AG04449 (cell line): ENCODE data around the gene APBA2.
A peak's percentile ranks its signal among the peaks of the same experiment; 100 is the strongest.

Experiments
- CTCF ChIA-PET: fragments of 350-600 bp; formaldehyde crosslinking; extraction: SDS; loops from one replicate; lab custom pipeline; 2021; ENCODE audit warnings: antibody characterized with exemption; lab: Yijun Ruan, JAX
- POLR2A ChIA-PET: fragments of 400-600, 350-600 bp; formaldehyde crosslinking; extraction: SDS; loops from one replicate; lab custom pipeline; 2020; ENCODE audit warnings: antibody characterized with exemption, inconsistent platforms; lab: Yijun Ruan, JAX
- DNase-seq: peaks from one replicate; pipeline ENCODE4 v3.0.0-alpha.2; 2010; ENCODE audit warnings: low read depth, low spot score
- H3K4me3 ChIP-seq: 2 replicates; pipeline ENCODE4 v1.5.1; 2011; ENCODE audit warnings: low read depth, mild to moderate bottlenecking, control low read depth, low read length
- TF ChIP-seq, protein P1 (sequence below): IDR thresholded peaks from one replicate; pipeline ENCODE4 v1.5.1; 2011; ENCODE audit warnings: mild to moderate bottlenecking, moderate library complexity, low read length, control low read depth, inconsistent platforms; ENCODE audit not compliant: insufficient read depth; ENCODE audit errors: missing control alignments

The APBA2 gene

DNA sequence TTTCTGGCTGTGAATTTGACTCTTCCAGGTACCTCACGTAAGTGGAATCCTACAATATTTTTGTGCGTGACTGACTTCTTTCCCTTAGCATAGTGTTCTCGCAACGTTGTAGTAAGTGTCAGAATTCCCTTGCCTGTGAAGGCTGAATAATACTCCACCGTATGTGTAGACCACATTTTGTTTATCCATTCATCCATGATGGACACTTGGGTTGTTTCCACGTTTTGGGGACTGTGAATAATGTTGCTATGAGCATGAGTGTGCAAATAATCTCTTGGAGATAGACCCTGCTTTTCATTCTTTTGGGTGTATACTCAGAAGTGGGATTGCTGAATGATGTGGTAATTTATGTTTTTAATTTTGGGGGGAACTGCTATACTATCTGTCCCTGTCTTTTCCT is 82.2 kb downstream of the APBA2 start:
- ChIA-PET CTCF (interaction anchor here (0.7 to 1.1 kb wide), 2 partner anchors 98 to 135 kb away, joined by 3 read pairs; no protein-coding TSS in a partner anchor), POLR2A (no interaction called here)
- no peak overlapping the region for H3K4me3 ChIP-seq
- TF ChIP-seq, protein P1, sequence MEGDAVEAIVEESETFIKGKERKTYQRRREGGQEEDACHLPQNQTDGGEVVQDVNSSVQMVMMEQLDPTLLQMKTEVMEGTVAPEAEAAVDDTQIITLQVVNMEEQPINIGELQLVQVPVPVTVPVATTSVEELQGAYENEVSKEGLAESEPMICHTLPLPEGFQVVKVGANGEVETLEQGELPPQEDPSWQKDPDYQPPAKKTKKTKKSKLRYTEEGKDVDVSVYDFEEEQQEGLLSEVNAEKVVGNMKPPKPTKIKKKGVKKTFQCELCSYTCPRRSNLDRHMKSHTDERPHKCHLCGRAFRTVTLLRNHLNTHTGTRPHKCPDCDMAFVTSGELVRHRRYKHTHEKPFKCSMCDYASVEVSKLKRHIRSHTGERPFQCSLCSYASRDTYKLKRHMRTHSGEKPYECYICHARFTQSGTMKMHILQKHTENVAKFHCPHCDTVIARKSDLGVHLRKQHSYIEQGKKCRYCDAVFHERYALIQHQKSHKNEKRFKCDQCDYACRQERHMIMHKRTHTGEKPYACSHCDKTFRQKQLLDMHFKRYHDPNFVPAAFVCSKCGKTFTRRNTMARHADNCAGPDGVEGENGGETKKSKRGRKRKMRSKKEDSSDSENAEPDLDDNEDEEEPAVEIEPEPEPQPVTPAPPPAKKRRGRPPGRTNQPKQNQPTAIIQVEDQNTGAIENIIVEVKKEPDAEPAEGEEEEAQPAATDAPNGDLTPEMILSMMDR: no peak
- DNase-seq: no peak

DNA sequence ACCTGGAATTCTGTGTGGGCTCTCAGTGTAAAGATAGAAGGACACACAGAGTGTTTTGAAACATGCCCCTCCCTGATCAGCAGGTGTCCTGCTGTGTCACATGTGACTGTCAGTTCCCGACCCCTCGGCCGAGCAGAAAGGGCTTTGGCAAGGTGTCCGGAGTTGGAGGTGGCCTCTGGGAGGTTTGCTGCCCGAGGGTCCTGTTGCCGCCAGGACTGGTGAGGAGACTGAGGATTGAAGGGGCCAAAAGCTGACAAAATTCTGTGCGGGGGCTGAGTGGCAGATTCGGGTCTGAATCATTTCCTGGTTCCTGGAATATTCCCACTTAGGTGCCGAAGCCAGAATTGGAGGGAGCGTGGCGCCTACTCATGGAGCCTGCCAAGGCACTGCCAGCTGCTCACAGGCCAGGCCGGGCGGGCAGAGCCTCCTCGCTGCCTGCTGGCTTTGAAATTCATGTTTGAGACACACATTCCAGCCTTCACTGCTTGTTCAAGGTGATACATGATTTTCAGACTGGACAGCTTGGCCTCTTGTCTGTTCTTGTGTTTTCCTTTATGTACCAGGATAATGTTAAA is 83.8 kb downstream of the APBA2 start:
- no peak overlapping the region for H3K4me3 ChIP-seq
- TF ChIP-seq, protein P1: no peak
- ChIA-PET CTCF (no interaction called here), POLR2A (interaction anchor here (0.7 kb wide), 1 partner anchor 14 kb away, joined by 4 read pairs; no protein-coding TSS in a partner anchor)
- DNase-seq: no peak

DNA sequence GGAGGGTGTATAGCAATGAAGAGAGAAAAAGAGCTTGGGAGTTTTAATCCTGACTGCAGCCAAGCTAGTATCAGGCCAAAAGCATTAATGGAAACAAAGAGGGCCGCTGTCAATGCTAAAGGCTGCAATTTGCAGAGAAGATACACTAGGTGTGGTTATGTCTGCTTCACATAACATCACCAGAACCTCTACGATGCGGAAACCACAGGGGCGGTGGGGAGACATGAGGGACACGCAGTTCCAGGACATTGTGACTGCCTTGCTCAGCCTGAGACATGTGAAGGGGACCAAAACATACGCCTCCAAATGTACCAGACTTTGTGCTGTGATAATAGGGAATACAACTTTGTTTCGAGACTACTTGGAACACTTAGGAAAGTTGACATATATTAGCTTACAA is 88.4 kb downstream of the APBA2 start:
- no peak overlapping the region for H3K4me3 ChIP-seq
- POLR2A ChIA-PET: no interaction called here
- TF ChIP-seq, protein P1: no peak
- CTCF ChIA-PET: interaction anchor here (1.5 to 1.9 kb wide), 4 partner anchors 9 to 52 kb away, joined by 3 to 7 read pairs (median 4); no protein-coding TSS in a partner anchor
- no peak for DNase-seq

DNA sequence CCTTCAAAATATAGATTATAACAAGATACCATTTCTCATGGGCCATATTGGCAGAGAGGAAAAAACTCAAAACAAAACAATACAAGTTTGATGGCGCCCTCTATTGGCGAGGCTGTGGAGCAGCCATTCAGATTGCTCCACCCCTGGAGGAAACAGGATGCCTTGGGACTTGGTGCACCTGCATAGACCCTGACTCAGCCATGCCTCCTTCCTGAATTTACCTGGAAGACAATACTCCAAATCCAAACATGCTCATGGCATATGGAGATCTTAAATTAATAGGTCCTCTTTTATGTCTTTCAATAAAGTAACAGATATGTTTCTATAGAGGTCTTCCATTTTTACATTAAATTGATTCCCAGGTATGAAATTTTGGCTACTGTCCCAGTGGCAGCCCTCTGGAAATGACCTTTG is 90.0 kb downstream of the APBA2 start:
- DNase-seq: no peak
- POLR2A ChIA-PET: no interaction called here
- TF ChIP-seq, protein P1: peak; percentile 71
- no peak overlapping the region for H3K4me3 ChIP-seq
- CTCF ChIA-PET: interaction anchor here (0.7 to 2.2 kb wide), 17 partner anchors 9 to 132 kb away, joined by 3 to 9 read pairs (median 4); no protein-coding TSS in a partner anchor

DNA sequence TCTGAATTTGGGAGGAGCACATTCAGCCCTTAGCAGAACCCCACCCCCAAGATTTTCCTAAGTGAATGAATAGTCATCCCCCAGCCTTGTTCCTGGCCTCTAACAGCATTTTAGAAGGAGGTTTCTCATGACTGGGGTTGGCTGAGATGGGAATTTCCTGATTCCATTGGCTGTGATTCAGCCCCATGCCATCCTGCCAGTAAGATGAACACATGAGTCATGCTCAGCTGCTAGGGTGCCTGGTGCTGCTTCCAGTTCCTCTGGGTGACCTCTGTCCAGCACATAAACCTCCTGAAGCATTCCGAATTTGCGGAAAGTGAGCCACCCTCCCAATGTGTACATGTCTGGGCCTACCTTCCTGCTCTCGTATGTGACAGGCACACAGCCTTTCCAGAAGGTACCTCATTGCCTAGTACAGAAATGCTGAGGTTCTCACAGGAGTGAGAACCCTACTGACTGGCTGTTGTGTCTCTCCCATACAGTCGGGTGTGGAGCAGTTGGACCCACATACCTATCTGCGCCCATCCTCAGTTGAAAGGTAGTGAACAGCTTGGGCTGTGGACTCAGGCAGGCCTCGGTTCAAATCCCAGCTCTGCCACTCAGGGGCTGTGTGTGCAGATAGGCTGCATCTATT is 91.7 kb downstream of the APBA2 start:
- TF ChIP-seq, protein P1: no peak
- ChIA-PET POLR2A (no interaction called here), CTCF (interaction anchor here (1.1 kb wide), 1 partner anchor 92 kb away, joined by 4 read pairs; the partner anchor contains the start of gene APBA2)
- H3K4me3 ChIP-seq: no peak overlapping the region
- peak; percentile 95 for DNase-seq

DNA sequence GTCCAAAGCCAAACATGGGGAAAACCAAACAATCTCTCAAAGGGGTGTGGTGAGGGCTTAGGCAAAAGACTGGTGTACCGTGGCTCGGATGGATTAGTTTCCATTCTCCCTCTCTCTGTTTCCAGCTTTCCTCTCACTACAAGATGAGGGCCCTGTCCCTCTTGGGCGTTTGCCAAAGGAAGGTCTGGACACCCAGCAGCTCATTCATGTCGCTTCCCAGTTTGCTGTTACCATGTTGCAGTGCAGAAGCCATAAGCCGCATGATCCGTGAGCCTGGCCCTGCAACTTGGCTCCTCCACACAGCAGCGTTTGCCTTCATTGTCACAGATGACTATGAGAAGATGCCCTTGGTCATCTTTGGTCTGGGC is 92.2 kb downstream of the APBA2 start:
- DNase-seq: no peak
- ChIA-PET CTCF (interaction anchor here (1.1 to 1.5 kb wide), 2 partner anchors 11 to 92 kb away, joined by 4 to 5 read pairs; partner anchors contain the start of gene APBA2), POLR2A (no interaction called here)
- TF ChIP-seq, protein P1: no peak
- no peak overlapping the region for H3K4me3 ChIP-seq
